Mucosa of gallbladder (tissue), 1 donor: Measurements from ENCODE around the gene YES1. TPM values are rescaled to one million over a fixed set of nuclear protein-coding genes. Genes with fewer than 3 reads are reported as not detected.

Source experiments
- DNase-seq: peaks from one replicate; pipeline ENCODE4 v3.0.0-alpha.2; 2020; ENCODE audit warnings: low spot score
- total RNA-seq: library from RNA; stranded (reverse); gene quantifications from one replicate; pipeline ENCODE4 v1.2.1, GENCODE V29; 2021
- donor health status: DM: no; HTN: no; CAD: no.

YES1 gene
- 46.0 TPM for total RNA-seq

GRCh38 chr18:811892-812375 is at the start of gene YES1:
Gene YES1, minus strand, starts transcription at chr18:812242. Its CDS starts 55,415 bp downstream, at chr18:756827.
- peak; percentile 56 for DNase-seq

GRCh38 chr18:857986-858385 is 45.9 kb upstream of the YES1 start:
- no peak for DNase-seq

GRCh38 chr18:853471-853870 is 41.4 kb upstream of the YES1 start:
- no peak for DNase-seq

GRCh38 chr18:850960-851359 is 38.9 kb upstream of the YES1 start:
- DNase-seq: no peak

GRCh38 chr18:849021-849420 is 37.0 kb upstream of the YES1 start:
- DNase-seq: no peak

GRCh38 chr18:848062-848861 is 36.2 kb upstream of the YES1 start:
- peak; percentile 86 for DNase-seq

- DNase-seq: peak; percentile 29
Observed at GRCh38 chr18:845152-845819, 33.2 kb upstream of the YES1 start.

GRCh38 chr18:841647-842370 is 29.8 kb upstream of the YES1 start:
- DNase-seq: no peak

- no peak for DNase-seq
Observed at GRCh38 chr18:840516-840915, 28.5 kb upstream of the YES1 start.

GRCh38 chr18:840023-840408 is 28.0 kb upstream of the YES1 start:
- no peak for DNase-seq

GRCh38 chr18:839224-840022 is 27.4 kb upstream of the YES1 start:
- peak; percentile 85 for DNase-seq

GRCh38 chr18:837922-838321 is 25.9 kb upstream of the YES1 start:
- DNase-seq: no peak

- no peak for DNase-seq
Observed at GRCh38 chr18:834082-834720, 22.2 kb upstream of the YES1 start.

- no peak for DNase-seq
Observed at GRCh38 chr18:833197-833596, 21.2 kb upstream of the YES1 start.

GRCh38 chr18:832085-832681 is 20.1 kb upstream of the YES1 start:
- no peak for DNase-seq

GRCh38 chr18:830315-830901 is 18.4 kb upstream of the YES1 start:
- DNase-seq: no peak

GRCh38 chr18:829432-829831 is 17.4 kb upstream of the YES1 start:
- DNase-seq: no peak

GRCh38 chr18:827093-827677 is 15.1 kb upstream of the YES1 start:
- no peak for DNase-seq

GRCh38 chr18:825891-826585 is 14.0 kb upstream of the YES1 start:
- no peak for DNase-seq
